CD4-positive, CD25-positive, alpha-beta regulatory T cell (primary cell): ENCODE results near the gene FRAT1. TPM values are rescaled to one million over a fixed set of nuclear protein-coding genes. Genes with fewer than 3 reads are reported as not detected.

Source experiments
- ATAC-seq, 2 donors: fragments of 150-1000 bp; cut with Tn5 transposase; one replicate each; pipeline ENCODE4 v1.10.0; 2021; ENCODE audit warnings: low read depth in 2 of 2, moderate number of reproducible peaks in 2 of 2, moderate library complexity in 1 of 2
- DNase-seq, 3 donors: peaks; one replicate each; pipeline versions ENCODE4 v3.0.0 to v3.0.0-alpha.2; 2012 to 2022; ENCODE audit warnings: mixed read lengths in 1 of 3
- H3K27ac ChIP-seq: one replicate; pipeline ENCODE4 v1.7.0; 2013; ENCODE audit warnings: mild to moderate bottlenecking, low read length; ENCODE audit not compliant: insufficient read depth, poor library complexity, severe bottlenecking
- H3K27me3 ChIP-seq: one replicate; pipeline ENCODE4 v1.7.0; 2013; ENCODE audit warnings: low read length; ENCODE audit not compliant: control insufficient read depth, insufficient read depth
- H3K36me3 ChIP-seq: one replicate; pipeline ENCODE4 v1.7.0; 2013; ENCODE audit warnings: mild to moderate bottlenecking, low read length, moderate library complexity; ENCODE audit not compliant: control insufficient read depth, insufficient read depth
- H3K4me1 ChIP-seq: 2 replicates; pipeline ENCODE4 v1.7.0; 2013; ENCODE audit warnings: mild to moderate bottlenecking, low read length; ENCODE audit not compliant: insufficient read depth, control insufficient read depth, poor library complexity, severe bottlenecking
- H3K4me3 ChIP-seq: one replicate; pipeline ENCODE4 v1.7.0; 2013; ENCODE audit warnings: low read depth, mild to moderate bottlenecking, low read length, moderate library complexity
- H3K9me3 ChIP-seq, 2 experiments: 1 replicate in 1 of 2; 2 replicates in 1 of 2; pipeline ENCODE4 v1.7.0; 2013; ENCODE audit warnings: low read length in 2 of 2, mild to moderate bottlenecking in 1 of 2, moderate library complexity in 1 of 2; ENCODE audit not compliant: control insufficient read depth in 2 of 2
- H3K27ac Mint-ChIP-seq, 3 donors: one replicate each; pipeline ENCODE4 v1.8.0; 2020 to 2022; ENCODE audit warnings: mild to moderate bottlenecking in 3 of 3, mixed read lengths in 3 of 3, moderate library complexity in 2 of 3
- H3K27me3 Mint-ChIP-seq: one replicate; pipeline ENCODE4 v1.8.0; 2022; ENCODE audit warnings: mild to moderate bottlenecking, mixed read lengths
- H3K36me3 Mint-ChIP-seq: one replicate; pipeline ENCODE4 v1.8.0; 2020; ENCODE audit warnings: mixed read lengths
- H3K4me1 Mint-ChIP-seq, 4 donors: one replicate each; pipeline ENCODE4 v1.8.0; 2020 to 2022; ENCODE audit warnings: mixed read lengths in 4 of 4, mild to moderate bottlenecking in 1 of 4
- H3K4me3 Mint-ChIP-seq, 4 donors: one replicate each; pipeline ENCODE4 v1.8.0; 2020 to 2022; ENCODE audit warnings: mild to moderate bottlenecking in 4 of 4, mixed read lengths in 4 of 4, moderate library complexity in 3 of 4
- H3K9me3 Mint-ChIP-seq, 7 donors: one replicate each; pipeline ENCODE4 v1.8.0; 2020 to 2022; ENCODE audit warnings: mixed read lengths in 7 of 7, mild to moderate bottlenecking in 3 of 7, moderate library complexity in 2 of 7
- polyA plus RNA-seq, 4 donors: library from polyadenylated mRNA; unstranded; fragments of 300-500 nt; fragmentation: Illumina TruSeq; gene quantifications; one replicate each; pipeline ENCODE4 v1.2.3, GENCODE V29; 2021
- total RNA-seq: library from RNA; stranded (reverse); gene quantifications from one replicate; pipeline ENCODE4 v1.2.3, GENCODE V29; 2022

Gene FRAT1
- total and polyA plus RNA-seq, 5 donors from 2014 or later: 5.6 to 28.2 (median 6.5) TPM

- peak; percentile 12 to 16 for ATAC-seq
These were observed 14.7 kb downstream of the FRAT1 start for GRCh38 chr10:97333601-97334369.

GRCh38 chr10:97334370-97335175, 15.5 kb downstream of the FRAT1 start, which contains the start of gene FRAT2:
TSS of gene FRAT2 (minus strand) at chr10:97334729. CDS start at chr10:97334572, 157 bp downstream.
- Histone ChIP-seq H3K4me3 (peak within 1 kb of the TSS; percentile 92), H3K4me1 (peaks cover 39% of the 10 kb centered on the region), H3K27ac (peak within 1 kb of the TSS; percentile 94), H3K9me3 (no peaks in the 10 kb centered on the region), H3K36me3 (peaks cover 1% of the 10 kb centered on the region), H3K27me3 (peaks cover 5% of the 10 kb centered on the region)
- H3K4me3 Mint-ChIP-seq: peak within 1 kb of the TSS; percentile 93 to 97 (median 94)
- H3K27ac Mint-ChIP-seq: peak within 1 kb of the TSS; percentile 87 to 95 (median 91)
- H3K9me3 Mint-ChIP-seq: no peaks in the 10 kb centered on the region
- H3K4me1 Mint-ChIP-seq: peaks cover 8 to 46% (median 32%) of the 10 kb centered on the region in 4 donors
- DNase-seq (peak; percentile 81 to 94 (median 93)), ATAC-seq (peak; percentile 87 to 90)
- peaks cover 21% of the 10 kb centered on the region for H3K36me3 Mint-ChIP-seq
- peaks cover 21% of the 10 kb centered on the region for H3K27me3 Mint-ChIP-seq

More at GRCh38 chr10:97333601-97334369, 14.7 kb downstream of the FRAT1 start:
- Histone ChIP-seq H3K36me3 (peaks cover 9% of the 10 kb centered on the region), H3K4me3 (peak overlapping the region; percentile 92), H3K4me1 (peaks cover 44% of the 10 kb centered on the region), H3K27me3 (peaks cover 5% of the 10 kb centered on the region), H3K9me3 (no peaks in the 10 kb centered on the region), H3K27ac (peak overlapping the region; percentile 94)
- peak; percentile 5 to 57 (median 35) for DNase-seq
- Mint-ChIP-seq H3K4me1 (peaks cover 8 to 54% (median 37%) of the 10 kb centered on the region in 4 donors), H3K9me3 (no peaks in the 10 kb centered on the region), H3K36me3 (peaks cover 21% of the 10 kb centered on the region), H3K27me3 (peaks cover 21% of the 10 kb centered on the region), H3K4me3 (peak overlapping the region; percentile 93 to 97 (median 94)), H3K27ac (peak overlapping the region; percentile 87 to 95 (median 91))

- H3K9me3 ChIP-seq: no peaks in the 10 kb centered on the region
- ATAC-seq: no peak
- H3K36me3 ChIP-seq: no peaks in the 10 kb centered on the region
- H3K27me3 ChIP-seq: peaks cover 5% of the 10 kb centered on the region
- no peak for DNase-seq
- peaks cover 16% of the 10 kb centered on the region for H3K36me3 Mint-ChIP-seq
- peak overlapping the region; percentile 71 to 83 (median 80) for H3K4me3 Mint-ChIP-seq
- H3K27me3 Mint-ChIP-seq: peaks cover 21% of the 10 kb centered on the region
- peaks cover 8 to 40% (median 27%) of the 10 kb centered on the region in 4 donors for H3K4me1 Mint-ChIP-seq
- peaks cover 39% of the 10 kb centered on the region for H3K4me1 ChIP-seq
- H3K27ac ChIP-seq: peak overlapping the region; percentile 94
- H3K4me3 ChIP-seq: peak overlapping the region; percentile 32
- H3K27ac Mint-ChIP-seq: no peak overlapping the region
- H3K9me3 Mint-ChIP-seq: no peaks in the 10 kb centered on the region
These were observed 16.1 kb downstream of the FRAT1 start for GRCh38 chr10:97335188-97335619.

- H3K9me3 ChIP-seq: no peaks in the 10 kb centered on the region
- Mint-ChIP-seq H3K9me3 (no peaks in the 10 kb centered on the region), H3K27ac (peak overlapping the region in 2 of 3 donors; percentile 75 to 83), H3K36me3 (peaks cover 16% of the 10 kb centered on the region), H3K4me3 (peak overlapping the region; percentile 47 to 83 (median 76)), H3K4me1 (peaks cover 8 to 32% (median 25%) of the 10 kb centered on the region in 4 donors), H3K27me3 (peaks cover 21% of the 10 kb centered on the region)
- peaks cover 5% of the 10 kb centered on the region for H3K27me3 ChIP-seq
- H3K27ac ChIP-seq: no peak overlapping the region
- H3K36me3 ChIP-seq: no peaks in the 10 kb centered on the region
- ATAC-seq (no peak), DNase-seq (no peak)
- H3K4me3 ChIP-seq: no peak overlapping the region
- H3K4me1 ChIP-seq: peaks cover 37% of the 10 kb centered on the region
These were observed 16.9 kb downstream of the FRAT1 start for GRCh38 chr10:97336006-97336405.

GRCh38 chr10:97336446-97336845, 17.4 kb downstream of the FRAT1 start:
- no peak for ATAC-seq
- H3K27ac ChIP-seq: no peak overlapping the region

GRCh38 chr10:97336942-97337831, 18.1 kb downstream of the FRAT1 start:
- H3K4me3 ChIP-seq: no peak overlapping the region
- Mint-ChIP-seq H3K36me3 (peaks cover 9% of the 10 kb centered on the region), H3K9me3 (no peaks in the 10 kb centered on the region), H3K27ac (peak overlapping the region in 1 of 3 donors; percentile 75), H3K4me3 (peak overlapping the region in 2 of 4 donors; percentile 63 to 71), H3K27me3 (peaks cover 21% of the 10 kb centered on the region), H3K4me1 (peaks cover 3 to 21% (median 16%) of the 10 kb centered on the region in 4 donors)
- peaks cover 25% of the 10 kb centered on the region for H3K4me1 ChIP-seq
- H3K36me3 ChIP-seq: no peaks in the 10 kb centered on the region
- ATAC-seq (no peak), DNase-seq (no peak)
- no peak overlapping the region for H3K27ac ChIP-seq
- H3K9me3 ChIP-seq: no peaks in the 10 kb centered on the region
- H3K27me3 ChIP-seq: peaks cover 5% of the 10 kb centered on the region

More at GRCh38 chr10:97336446-97336845, 17.4 kb downstream of the FRAT1 start:
- H3K36me3 Mint-ChIP-seq: peaks cover 12% of the 10 kb centered on the region
- H3K27ac Mint-ChIP-seq: peak overlapping the region in 2 of 3 donors; percentile 75 to 83
- H3K27me3 ChIP-seq: peaks cover 5% of the 10 kb centered on the region
- peak overlapping the region in 2 of 4 donors; percentile 63 to 71 for H3K4me3 Mint-ChIP-seq
- no peaks in the 10 kb centered on the region for H3K36me3 ChIP-seq
- no peak for DNase-seq
- H3K4me1 ChIP-seq: peaks cover 32% of the 10 kb centered on the region
- H3K4me1 Mint-ChIP-seq: peaks cover 4 to 28% (median 21%) of the 10 kb centered on the region in 4 donors
- H3K27me3 Mint-ChIP-seq: peaks cover 21% of the 10 kb centered on the region
- no peaks in the 10 kb centered on the region for H3K9me3 Mint-ChIP-seq
- H3K4me3 ChIP-seq: no peak overlapping the region
- no peaks in the 10 kb centered on the region for H3K9me3 ChIP-seq

- H3K36me3 Mint-ChIP-seq: peaks cover 5% of the 10 kb centered on the region
- ATAC-seq: no peak
- no peak overlapping the region for H3K4me3 Mint-ChIP-seq
- H3K9me3 Mint-ChIP-seq: no peaks in the 10 kb centered on the region
- no peak for DNase-seq
- no peak overlapping the region for H3K27ac Mint-ChIP-seq
- Histone ChIP-seq H3K27me3 (peaks cover 5% of the 10 kb centered on the region), H3K9me3 (no peaks in the 10 kb centered on the region), H3K27ac (no peak overlapping the region), H3K36me3 (no peaks in the 10 kb centered on the region), H3K4me1 (peaks cover 17% of the 10 kb centered on the region), H3K4me3 (no peak overlapping the region)
- H3K27me3 Mint-ChIP-seq: peaks cover 21% of the 10 kb centered on the region
- H3K4me1 Mint-ChIP-seq: peaks cover 0 to 14% (median 8%) of the 10 kb centered on the region in 4 donors
These were observed 19.0 kb downstream of the FRAT1 start for GRCh38 chr10:97338041-97338440.
